HCT116 (cell line): ENCODE measurements around the gene UBR3. TPM values are rescaled to one million over a fixed set of nuclear protein-coding genes. Genes with fewer than 3 reads are reported as not detected.

Experiments used
- ATAC-seq: fragments of 200-7000 bp; cut with Tn5 transposase; 2 replicates; pipeline ENCODE4 v1.9.1; 2020; ENCODE audit warnings: mild to moderate bottlenecking, moderate library complexity
- BruUV-seq: library from RNA; stranded (reverse); fragments of 400-500 nt; replicated peaks from 2 replicates; lab custom pipeline; 2021; lab: Mats Ljungman, UMichigan
- CTCF ChIA-PET: fragments of 300-600 bp; sonication (Branson Sonifier 250); formaldehyde crosslinking; loops from one replicate; lab custom pipeline; 2021; ENCODE audit warnings: antibody characterized with exemption; lab: Charles Lee
- POLR2A ChIA-PET: fragments of 300-600, 350-600 bp; sonication (Branson Sonifier 250); formaldehyde crosslinking; loops from one replicate; lab custom pipeline; 2021; ENCODE audit warnings: antibody characterized with exemption; lab: Charles Lee
- RAD21 ChIA-PET, 2 experiments: fragments of 300-600 bp; sonication (Branson Sonifier 250); formaldehyde crosslinking; loops; one replicate each; lab custom pipeline; 2023; ENCODE audit warnings: low total read pairs in 2 of 2; ENCODE audit not compliant: uncharacterized antibody in 2 of 2, unreplicated experiment in 2 of 2, low non-redundant PET in 1 of 2; lab: Charles Lee
- DNase-seq: peaks from one replicate; pipeline ENCODE4 v3.0.0-alpha.2; 2010; ENCODE audit warnings: low read depth, low spot score
- H2AFZ ChIP-seq: fragments of 200-600 bp; shearing (Covaris generic), sonication (generic); 2 replicates; pipeline ENCODE4 v1.6.1; 2017; ENCODE audit warnings: low read depth, mixed run types, mixed read lengths, antibody characterized with exemption, low read length; ENCODE audit not compliant: poor library complexity, severe bottlenecking
- H3K27ac ChIP-seq: 2 replicates; pipeline ENCODE4 v1.5.1; 2012; ENCODE audit warnings: low read depth, low read length
- H3K27me3 ChIP-seq: fragments of 200-600 bp; sonication (generic); 2 replicates; pipeline ENCODE4 v1.6.1; 2016; ENCODE audit warnings: mixed run types, low read length, mixed read lengths; ENCODE audit not compliant: insufficient read depth
- H3K36me3 ChIP-seq, 2 experiments: fragments of 200-500 bp in 1 of 2; fragments of 200-600 bp in 1 of 2; sonication (Bioruptor generic) in 1 of 2; sonication (generic) in 1 of 2; 2 replicates each; pipeline versions ENCODE4 v1.5.1 to v1.6.1; 2014 to 2016; ENCODE audit warnings: low read length in 2 of 2, inconsistent platforms in 1 of 2, mixed read lengths in 1 of 2, mixed run types in 1 of 2; ENCODE audit not compliant: insufficient read depth in 2 of 2, control insufficient read depth in 1 of 2
- H3K4me1 ChIP-seq, 2 experiments: fragments of 200-600 bp in 1 of 2; sonication (generic) in 1 of 2; 2 replicates each; pipeline versions ENCODE4 v1.5.1 to v1.6.1; 2012 to 2017; ENCODE audit warnings: low read length in 2 of 2, inconsistent platforms in 1 of 2, mild to moderate bottlenecking in 1 of 2, mixed read lengths in 1 of 2, mixed run types in 1 of 2, moderate library complexity in 1 of 2; ENCODE audit not compliant: insufficient read depth in 2 of 2, control insufficient read depth in 1 of 2
- H3K4me2 ChIP-seq: fragments of 200-600 bp; sonication (generic); 2 replicates; pipeline ENCODE4 v1.6.1; 2017; ENCODE audit warnings: mixed run types, low read length, mixed read lengths
- H3K4me3 ChIP-seq, 2 experiments: fragments of 200-600 bp in 1 of 2; sonication (generic) in 1 of 2; replicated peaks in 1 of 2; 2 replicates each; pipeline ENCODE4 v1.5.1; 2011 to 2016; ENCODE audit warnings: low read length in 2 of 2, control low read depth in 1 of 2, low read depth in 1 of 2, mild to moderate bottlenecking in 1 of 2, mixed read lengths in 1 of 2, mixed run types in 1 of 2
- H3K79me2 ChIP-seq: fragments of 200-600 bp; sonication (generic); 2 replicates; pipeline ENCODE4 v1.6.1; 2017; ENCODE audit warnings: mild to moderate bottlenecking, mixed run types, low read length, moderate library complexity, mixed read lengths; ENCODE audit not compliant: insufficient read depth
- H3K9ac ChIP-seq: fragments of 200-600 bp; sonication (generic); 2 replicates; pipeline ENCODE4 v1.6.1; 2016; ENCODE audit warnings: low read length, mixed read lengths
- H3K9me2 ChIP-seq: fragments of 200-600 bp; sonication (generic), shearing (Covaris generic); 2 replicates; pipeline ENCODE4 v1.6.1; 2017; ENCODE audit warnings: mixed run types, mild to moderate bottlenecking, moderate library complexity; ENCODE audit not compliant: insufficient read depth
- H3K9me3 ChIP-seq, 2 experiments: fragments of 200-500 bp in 1 of 2; fragments of 200-600 bp in 1 of 2; sonication (Bioruptor generic) in 1 of 2; sonication (generic) in 1 of 2; 2 replicates each; pipeline ENCODE4 v1.6.1; 2014 to 2017; ENCODE audit warnings: low read length in 2 of 2, mixed read lengths in 2 of 2, inconsistent platforms in 1 of 2, low read depth in 1 of 2, mild to moderate bottlenecking in 1 of 2, mixed run types in 1 of 2, moderate library complexity in 1 of 2; ENCODE audit not compliant: control insufficient read depth in 1 of 2, insufficient read depth in 1 of 2
- H4K20me1 ChIP-seq: fragments of 200-600 bp; sonication (generic), shearing (Covaris generic); 2 replicates; pipeline ENCODE4 v1.6.1; 2017; ENCODE audit warnings: mixed run types, mild to moderate bottlenecking, moderate library complexity; ENCODE audit not compliant: insufficient read depth
- CBX3 ChIP-seq: IDR thresholded peaks from 2 replicates; pipeline ENCODE4 v1.6.1; 2012; ENCODE audit warnings: low read depth
- CTCF ChIP-seq, 3 experiments: fragments of 200-600 bp in 1 of 3; sonication (generic) in 1 of 3; IDR thresholded peaks in 2 of 3; conservative IDR thresholded peaks in 1 of 3; 2 replicates each; pipeline ENCODE4 v1.5.1; 2012 to 2017; ENCODE audit warnings: low read depth in 2 of 3, low read length in 2 of 3, antibody characterized with exemption in 1 of 3, borderline replicate concordance in 1 of 3, control low read depth in 1 of 3, mild to moderate bottlenecking in 1 of 3, mixed read lengths in 1 of 3, mixed run types in 1 of 3, moderate library complexity in 1 of 3; ENCODE audit not compliant: insufficient read depth in 1 of 3
- EGR1 ChIP-seq: IDR thresholded peaks from 2 replicates; pipeline ENCODE4 v1.6.1; 2012; ENCODE audit warnings: low read depth
- ELF1 ChIP-seq: IDR thresholded peaks from 2 replicates; pipeline ENCODE4 v1.6.1; 2012; ENCODE audit warnings: low read depth, borderline replicate concordance
- EZH2phosphoT487 ChIP-seq: fragments of 200-600 bp; IDR thresholded peaks from 2 replicates; pipeline ENCODE4 v1.6.1; 2018; ENCODE audit warnings: antibody characterized with exemption, borderline replicate concordance
- FOSL1 ChIP-seq: IDR thresholded peaks from 2 replicates; pipeline ENCODE4 v1.6.1; 2012; ENCODE audit warnings: low read depth
- RAD21 ChIP-seq: IDR thresholded peaks from 2 replicates; pipeline ENCODE4 v1.6.1; 2012; ENCODE audit warnings: low read depth, mild to moderate bottlenecking
- REST ChIP-seq: IDR thresholded peaks from 2 replicates; pipeline ENCODE4 v1.6.1; 2012; ENCODE audit warnings: low read depth
- SIN3A ChIP-seq: IDR thresholded peaks from 2 replicates; pipeline ENCODE4 v1.6.1; 2012; ENCODE audit warnings: low read depth
- TCF7L2 ChIP-seq: IDR thresholded peaks from 2 replicates; pipeline ENCODE4 v1.7.0; 2011; ENCODE audit warnings: borderline replicate concordance, inconsistent platforms; ENCODE audit not compliant: insufficient read depth, insufficient read length; ENCODE audit errors: extremely low read depth
- YY1 ChIP-seq: IDR thresholded peaks from 2 replicates; pipeline ENCODE4 v1.6.1; 2011; ENCODE audit warnings: low read length, low read depth, moderate library complexity, mild to moderate bottlenecking; ENCODE audit not compliant: insufficient replicate concordance; ENCODE audit errors: extremely low read depth
- ZNF274 ChIP-seq: fragments of 200-500 bp; sonication (Bioruptor generic); IDR thresholded peaks from 2 replicates; pipeline ENCODE4 v1.6.1; 2014; ENCODE audit warnings: mild to moderate bottlenecking, low read depth, low read length, inconsistent platforms
- intact Hi-C: fragments of 100-400 bp; cut with micrococcal nuclease; formaldehyde crosslinking; loops from 2 replicates; pipeline ENCODE4 v1.10.0; 2022
- total RNA-seq: library from RNA; stranded (reverse); gene quantifications from one replicate; pipeline ENCODE4 v1.2.1, GENCODE V29; 2021; ENCODE audit not compliant: unreplicated experiment
- TF ChIP-seq, protein P1 (sequence below): IDR thresholded peaks from 2 replicates; pipeline ENCODE4 v1.6.1; 2012

Gene UBR3
- total RNA-seq, 1 experiment from 2014 or later = 29.5 TPM

GRCh38 chr2:169978402-169979017 is 151.3 kb downstream of the UBR3 start:
- no peak overlapping the region for H3K4me2 ChIP-seq
- ChIA-PET RAD21 (no interaction called here), CTCF (no interaction called here), POLR2A (no interaction called here)
- BruUV-seq = no TSS peak
- no peak overlapping the region for H3K4me3 ChIP-seq
- no peaks in the 10 kb centered on the region for H3K9me2 ChIP-seq
- H3K27me3 ChIP-seq = no peaks in the 10 kb centered on the region
- TF ChIP-seq EGR1 = no peak
- TF ChIP-seq YY1 = no peak
- TF ChIP-seq REST = no peak
- TF ChIP-seq, protein P1, sequence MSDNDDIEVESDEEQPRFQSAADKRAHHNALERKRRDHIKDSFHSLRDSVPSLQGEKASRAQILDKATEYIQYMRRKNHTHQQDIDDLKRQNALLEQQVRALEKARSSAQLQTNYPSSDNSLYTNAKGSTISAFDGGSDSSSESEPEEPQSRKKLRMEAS = no peak
- TF ChIP-seq TCF7L2 = no peak
- TF ChIP-seq RAD21 = no peak
- TF ChIP-seq EZH2phosphoT487 = no peak
- TF ChIP-seq ELF1 = no peak
- TF ChIP-seq CTCF (IDR thresholded peaks at IDR 0.05 in 2 of 3, conservative IDR thresholded peaks at IDR 0.05 in 1 of 3; ENCODE audit: borderline replicate concordance in 1 of 3, insufficient read depth in 1 of 3, low read depth in 2 of 3, low read length in 2 of 3) = no peak
- TF ChIP-seq CBX3 = no peak
- no peak for TF ChIP-seq SIN3A
- TF ChIP-seq ZNF274 = no peak
- no peak for TF ChIP-seq FOSL1
- H3K79me2 ChIP-seq = peaks cover 5% of the 10 kb centered on the region; the same call in 1 of the 2 replicates
- H3K9ac ChIP-seq = no peak overlapping the region
- H3K4me1 ChIP-seq = no peaks in the 10 kb centered on the region
- no peak for DNase-seq
- H2AFZ ChIP-seq = no peak overlapping the region
- no peak for ATAC-seq
- intact Hi-C loops = no loop called here
- no peaks in the 10 kb centered on the region; a peak in 2 of 4 replicates for H3K9me3 ChIP-seq
- H3K27ac ChIP-seq = no peak overlapping the region
- no peaks in the 10 kb centered on the region for H4K20me1 ChIP-seq
- no peaks in the 10 kb centered on the region for H3K36me3 ChIP-seq
